H9 (cell line): Measurements from ENCODE around the gene PPP1R16B. TPM values are rescaled to one million over a fixed set of nuclear protein-coding genes. Genes with fewer than 3 reads are reported as not detected.

Source experiments
- DNase-seq: peaks from one replicate; pipeline ENCODE4 v3.0.0-alpha.2; 2017
- H2AFZ ChIP-seq: one replicate; pipeline ENCODE4 v1.6.1; 2013; ENCODE audit warnings: mild to moderate bottlenecking, low read length, control low read depth, moderate library complexity
- H2AK5ac ChIP-seq: 2 replicates; pipeline ENCODE4 v1.6.1; 2013; ENCODE audit warnings: low read length, control low read depth, mixed read lengths; ENCODE audit not compliant: insufficient read length
- H2BK120ac ChIP-seq: one replicate; pipeline ENCODE4 v1.6.1; 2013; ENCODE audit warnings: low read depth, mild to moderate bottlenecking, low read length, control low read depth, inconsistent platforms; ENCODE audit not compliant: poor library complexity, severe bottlenecking
- H2BK12ac ChIP-seq: 2 replicates; pipeline ENCODE4 v1.6.1; 2013; ENCODE audit warnings: low read length, control low read depth, mixed read lengths, low read depth; ENCODE audit not compliant: insufficient read length
- H2BK15ac ChIP-seq: 2 replicates; pipeline ENCODE4 v1.6.1; 2013; ENCODE audit warnings: low read depth, low read length, control low read depth
- H2BK20ac ChIP-seq: one replicate; pipeline ENCODE4 v1.6.1; 2013; ENCODE audit warnings: low read depth, mild to moderate bottlenecking, low read length, control low read depth, inconsistent platforms; ENCODE audit not compliant: poor library complexity, severe bottlenecking
- H2BK5ac ChIP-seq: 2 replicates; pipeline ENCODE4 v1.6.1; 2013; ENCODE audit warnings: low read length, control low read depth, mixed read lengths; ENCODE audit not compliant: insufficient read length
- H3K14ac ChIP-seq: 2 replicates; pipeline ENCODE4 v1.6.1; 2013; ENCODE audit warnings: low read length, control low read depth; ENCODE audit not compliant: insufficient read depth
- H3K18ac ChIP-seq: 2 replicates; pipeline ENCODE4 v1.6.1; 2013; ENCODE audit warnings: low read depth, mild to moderate bottlenecking, mixed read lengths, low read length, control low read depth; ENCODE audit not compliant: insufficient read length
- H3K23ac ChIP-seq: 2 replicates; pipeline ENCODE4 v1.6.1; 2013; ENCODE audit warnings: low read length, control low read depth, mixed read lengths, low read depth; ENCODE audit not compliant: insufficient read length
- H3K23me2 ChIP-seq: 2 replicates; pipeline ENCODE4 v1.6.1; 2013; ENCODE audit warnings: low read depth, mild to moderate bottlenecking, mixed read lengths, low read length, control low read depth; ENCODE audit not compliant: insufficient read length, poor library complexity, severe bottlenecking
- H3K27ac ChIP-seq: 2 replicates; pipeline ENCODE4 v1.5.1; 2013; ENCODE audit warnings: low read length, control low read depth, mixed read lengths, low read depth; ENCODE audit not compliant: insufficient read length
- H3K27me3 ChIP-seq: 2 replicates; pipeline ENCODE4 v1.6.1; 2013; ENCODE audit warnings: low read length, control low read depth, inconsistent platforms; ENCODE audit not compliant: insufficient read depth
- H3K4ac ChIP-seq: 2 replicates; pipeline ENCODE4 v1.6.1; 2013; ENCODE audit warnings: low read depth, mild to moderate bottlenecking, control low read depth, inconsistent platforms, low read length, moderate library complexity
- H3K4me1 ChIP-seq: 2 replicates; pipeline ENCODE4 v1.6.1; 2013; ENCODE audit warnings: low read length, control low read depth, inconsistent platforms; ENCODE audit not compliant: insufficient read depth
- H3K4me2 ChIP-seq: 2 replicates; pipeline ENCODE4 v1.6.1; 2013; ENCODE audit warnings: low read length, control low read depth, mixed read lengths; ENCODE audit not compliant: insufficient read length, insufficient read depth
- H3K56ac ChIP-seq: 2 replicates; pipeline ENCODE4 v1.6.1; 2013; ENCODE audit warnings: low read depth, mild to moderate bottlenecking, mixed read lengths, low read length, control low read depth; ENCODE audit not compliant: insufficient read length
- H3K79me1 ChIP-seq: 2 replicates; pipeline ENCODE4 v1.6.1; 2013; ENCODE audit warnings: low read depth, mild to moderate bottlenecking, moderate library complexity, low read length, control low read depth, inconsistent platforms; ENCODE audit not compliant: insufficient read depth, poor library complexity, severe bottlenecking
- H3K79me2 ChIP-seq: 2 replicates; pipeline ENCODE4 v1.6.1; 2013; ENCODE audit warnings: low read length, control low read depth, inconsistent platforms; ENCODE audit not compliant: insufficient read depth
- H3K9ac ChIP-seq: 2 replicates; pipeline ENCODE4 v1.6.1; 2013; ENCODE audit warnings: low read length, control low read depth, mixed read lengths; ENCODE audit not compliant: insufficient read length; ENCODE audit errors: extremely low read depth
- H3K9me3 ChIP-seq: one replicate; pipeline ENCODE4 v1.6.1; 2013; ENCODE audit warnings: low read depth, low read length, inconsistent platforms; ENCODE audit not compliant: control insufficient read depth
- H3T11ph ChIP-seq: one replicate; pipeline ENCODE4 v1.6.1; 2013; ENCODE audit warnings: mild to moderate bottlenecking, low read length, control low read depth, inconsistent platforms
- H4K20me1 ChIP-seq: one replicate; pipeline ENCODE4 v1.6.1; 2013; ENCODE audit not compliant: control insufficient read depth, insufficient read length, insufficient read depth
- H4K5ac ChIP-seq: 2 replicates; pipeline ENCODE4 v1.6.1; 2013; ENCODE audit warnings: low read depth, mild to moderate bottlenecking, mixed read lengths, low read length, control low read depth; ENCODE audit not compliant: insufficient read length
- H4K8ac ChIP-seq: replicated peaks from 2 replicates; pipeline ENCODE4 v1.6.1; 2013; ENCODE audit warnings: low read length, control low read depth, mixed read lengths, low read depth; ENCODE audit not compliant: insufficient read length
- H4K91ac ChIP-seq: 2 replicates; pipeline ENCODE4 v1.6.1; 2013; ENCODE audit warnings: low read depth, mild to moderate bottlenecking, moderate library complexity, mixed read lengths, low read length, control low read depth; ENCODE audit not compliant: insufficient read length
- H3K27ac Mint-ChIP-seq, 3 experiments: 2 replicates in 2 of 3; 3 replicates in 1 of 3; pipeline ENCODE4 v1.8.0; 2020 to 2021; ENCODE audit warnings: mixed read lengths in 3 of 3, mild to moderate bottlenecking in 1 of 3, moderate library complexity in 1 of 3
- H3K27me3 Mint-ChIP-seq: 2 replicates; pipeline ENCODE4 v1.8.0; 2021; ENCODE audit warnings: low read depth, mild to moderate bottlenecking, moderate library complexity, mixed read lengths
- H3K36me3 Mint-ChIP-seq, 3 experiments: 2 replicates in 2 of 3; 3 replicates in 1 of 3; pipeline ENCODE4 v1.8.0; 2020 to 2021; ENCODE audit warnings: low read depth in 3 of 3, mixed read lengths in 3 of 3; ENCODE audit not compliant: insufficient read depth in 1 of 3
- H3K4me1 Mint-ChIP-seq, 2 experiments: 2 replicates each; pipeline ENCODE4 v1.8.0; 2020; ENCODE audit warnings: mixed read lengths in 2 of 2
- H3K4me3 Mint-ChIP-seq, 2 experiments: 2 replicates in 1 of 2; 3 replicates in 1 of 2; pipeline ENCODE4 v1.8.0; 2020 to 2021; ENCODE audit warnings: mild to moderate bottlenecking in 2 of 2, mixed read lengths in 2 of 2, moderate library complexity in 1 of 2
- H3K9me3 Mint-ChIP-seq, 2 experiments: 2 replicates in 1 of 2; 3 replicates in 1 of 2; pipeline ENCODE4 v1.8.0; 2020; ENCODE audit warnings: mild to moderate bottlenecking in 2 of 2, mixed read lengths in 2 of 2, moderate library complexity in 1 of 2
- WGBS: extraction: QIAGEN DNeasy Blood & Tissue Kit; methylation state at CpG from one replicate; pipeline ENCODE4 v1.1.7; 2013; ENCODE audit warnings: missing lambda C conversion rate, low lambda C conversion rate, mixed read lengths; ENCODE audit not compliant: insufficient read length; ENCODE audit errors: extremely low coverage; 5-methylcytosine and 5-hydroxymethylcytosine counted together
- total RNA-seq: library from RNA; stranded (reverse); gene quantifications from 2 replicates; pipeline ENCODE4 v1.2.1, GENCODE V29; 2021
- TF ChIP-seq, protein P1 (sequence below): fragments of 200-600 bp; sonication (generic); conservative IDR thresholded peaks from 3 replicates; pipeline ENCODE4 v1.8.0; 2021; ENCODE audit warnings: antibody characterized with exemption, mild to moderate bottlenecking

Gene PPP1R16B
- total RNA-seq, 1 experiment from 2014 or later, result 8.2 TPM

DNA sequence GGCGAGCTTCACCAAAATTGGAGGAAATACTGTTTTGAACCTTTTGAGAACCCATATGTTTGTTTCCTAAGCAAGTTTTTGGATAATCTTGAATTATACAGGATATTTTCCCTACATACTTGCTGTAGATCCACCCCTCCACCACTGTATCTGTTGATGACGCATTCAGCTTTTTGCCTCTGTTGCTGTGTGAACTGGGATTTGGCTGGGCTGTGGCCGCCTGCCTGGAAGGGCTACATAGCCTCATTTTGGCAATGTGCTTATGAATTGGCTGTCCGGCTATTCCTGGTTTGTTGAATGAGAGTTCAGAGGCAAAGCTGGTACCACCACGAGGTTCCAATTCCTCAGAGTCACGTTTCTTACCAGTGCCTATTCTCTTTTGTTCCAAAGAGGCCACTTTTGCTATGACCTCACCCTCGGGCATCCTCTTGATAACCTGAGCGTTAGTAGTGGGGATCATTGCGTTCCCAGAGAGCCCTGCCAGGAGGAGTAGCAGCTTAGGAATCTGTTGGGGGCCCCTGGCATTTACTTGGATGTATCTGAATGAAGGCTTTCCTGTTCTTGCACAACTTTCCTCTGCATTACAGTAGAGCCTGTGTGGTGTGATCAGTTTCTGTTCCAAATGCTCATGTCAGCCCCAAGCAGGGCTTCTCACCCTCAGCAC lies 127.1 kb downstream of the PPP1R16B start:
- Histone ChIP-seq H4K91ac (no peak overlapping the region), H2AK5ac (no peak overlapping the region), H3K9ac (no peak overlapping the region), H2AFZ (no peak overlapping the region), H4K20me1 (no peaks in the 10 kb centered on the region), H2BK15ac (no peak overlapping the region), H3T11ph (no peak overlapping the region), H3K56ac (no peak overlapping the region), H3K27me3 (no peaks in the 10 kb centered on the region), H2BK12ac (no peak overlapping the region), H3K79me1 (peaks cover 3% of the 10 kb centered on the region), H3K23ac (no peak overlapping the region), H3K27ac (no peak overlapping the region), H3K4ac (no peak overlapping the region), H3K14ac (no peak overlapping the region), H4K8ac (no peak overlapping the region), H3K4me1 (peaks cover 5% of the 10 kb centered on the region; the same call in 1 of the 2 replicates), H2BK5ac (no peak overlapping the region), H3K4me2 (no peak overlapping the region), H4K5ac (no peak overlapping the region), H3K18ac (no peak overlapping the region), H2BK120ac (no peak overlapping the region), H3K23me2 (no peaks in the 10 kb centered on the region), H2BK20ac (no peak overlapping the region), H3K9me3 (no peaks in the 10 kb centered on the region), H3K79me2 (peaks cover 65% of the 10 kb centered on the region)
- Mint-ChIP-seq H3K4me1 (peaks cover 48 to 50% of the 10 kb centered on the region in 2 experiments), H3K27me3 (no peaks in the 10 kb centered on the region; the same call in 1 of the 2 replicates), H3K36me3 (peaks cover 19 to 37% (median 36%) of the 10 kb centered on the region in 3 experiments; a peak in 6 of 7 replicates), H3K27ac (peak overlapping the region; percentile 18 to 82 (median 27); a peak in 2 of 7 replicates), H3K4me3 (peak overlapping the region in 1 of 2 experiments; percentile 32; a peak in 1 of 5 replicates), H3K9me3 (no peaks in the 10 kb centered on the region)
- WGBS, result no CpG with 5 or more reads among the region's 9 CpGs
- TF ChIP-seq, protein P1, sequence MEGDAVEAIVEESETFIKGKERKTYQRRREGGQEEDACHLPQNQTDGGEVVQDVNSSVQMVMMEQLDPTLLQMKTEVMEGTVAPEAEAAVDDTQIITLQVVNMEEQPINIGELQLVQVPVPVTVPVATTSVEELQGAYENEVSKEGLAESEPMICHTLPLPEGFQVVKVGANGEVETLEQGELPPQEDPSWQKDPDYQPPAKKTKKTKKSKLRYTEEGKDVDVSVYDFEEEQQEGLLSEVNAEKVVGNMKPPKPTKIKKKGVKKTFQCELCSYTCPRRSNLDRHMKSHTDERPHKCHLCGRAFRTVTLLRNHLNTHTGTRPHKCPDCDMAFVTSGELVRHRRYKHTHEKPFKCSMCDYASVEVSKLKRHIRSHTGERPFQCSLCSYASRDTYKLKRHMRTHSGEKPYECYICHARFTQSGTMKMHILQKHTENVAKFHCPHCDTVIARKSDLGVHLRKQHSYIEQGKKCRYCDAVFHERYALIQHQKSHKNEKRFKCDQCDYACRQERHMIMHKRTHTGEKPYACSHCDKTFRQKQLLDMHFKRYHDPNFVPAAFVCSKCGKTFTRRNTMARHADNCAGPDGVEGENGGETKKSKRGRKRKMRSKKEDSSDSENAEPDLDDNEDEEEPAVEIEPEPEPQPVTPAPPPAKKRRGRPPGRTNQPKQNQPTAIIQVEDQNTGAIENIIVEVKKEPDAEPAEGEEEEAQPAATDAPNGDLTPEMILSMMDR, result no peak
- no peak for DNase-seq
